ENCODE data around the gene MYO7A. TPM values are rescaled to one million over a fixed set of nuclear protein-coding genes. Genes with fewer than 3 reads are reported as not detected.

MYO7A gene
- total and polyA plus RNA-seq, 2 experiments from 2014 or later = 0.48 to 1.6 TPM

- Histone ChIP-seq H3K4me1 (ENCODE audit: low read depth) (no peaks in the 10 kb centered on the region), H3K27me3 (no peaks in the 10 kb centered on the region), H3K36me3 (no peaks in the 10 kb centered on the region), H3K9me3 (ENCODE audit: low read depth) (no peaks in the 10 kb centered on the region), H3K27ac (no peak overlapping the region), H3K4me3 (no peak overlapping the region)
- TF ChIP-seq CTCF (IDR thresholded peaks at IDR 0.05; ENCODE audit: low read depth, low read length) = no peak
- peak in 1 of 2 donors; percentile 92 for DNase-seq (ENCODE audit: low read depth in 1 of 2, low spot score in 1 of 2)
These were observed 20.1 kb upstream of the MYO7A start for GRCh38 chr11:77107950-77108349.

- Histone ChIP-seq H3K4me1 (ENCODE audit: low read depth) (no peaks in the 10 kb centered on the region), H3K36me3 (no peaks in the 10 kb centered on the region), H3K4me3 (no peak overlapping the region), H3K9me3 (ENCODE audit: low read depth) (no peaks in the 10 kb centered on the region), H3K27me3 (no peaks in the 10 kb centered on the region), H3K27ac (no peak overlapping the region)
- no peak for DNase-seq (ENCODE audit: low read depth in 1 of 2, low spot score in 1 of 2)
- TF ChIP-seq CTCF (IDR thresholded peaks at IDR 0.05; ENCODE audit: low read depth, low read length) = no peak
These were observed 19.6 kb upstream of the MYO7A start for GRCh38 chr11:77108436-77108835.

GRCh38 chr11:77109236-77110019, 18.6 kb upstream of the MYO7A start:
- H3K27me3 ChIP-seq = no peaks in the 10 kb centered on the region
- no peak overlapping the region for H3K27ac ChIP-seq
- H3K4me3 ChIP-seq = no peak overlapping the region
- no peaks in the 10 kb centered on the region for H3K4me1 ChIP-seq (ENCODE audit: low read depth)
- H3K36me3 ChIP-seq = no peaks in the 10 kb centered on the region
- peak in 1 of 2 donors; percentile 69 for DNase-seq (ENCODE audit: low read depth in 1 of 2, low spot score in 1 of 2)
- no peaks in the 10 kb centered on the region for H3K9me3 ChIP-seq (ENCODE audit: low read depth)
- no peak for TF ChIP-seq CTCF (IDR thresholded peaks at IDR 0.05; ENCODE audit: low read depth, low read length)

- no peak overlapping the region for H3K27ac ChIP-seq
These were observed 17.2 kb upstream of the MYO7A start for GRCh38 chr11:77110836-77111235.

GRCh38 chr11:77111277-77111676, 16.8 kb upstream of the MYO7A start:
- no peak overlapping the region for H3K27ac ChIP-seq
- no peak for DNase-seq (ENCODE audit: low read depth in 1 of 2, low spot score in 1 of 2)
- H3K4me3 ChIP-seq = no peak overlapping the region
- no peaks in the 10 kb centered on the region for H3K27me3 ChIP-seq
- H3K36me3 ChIP-seq = no peaks in the 10 kb centered on the region
- no peak for TF ChIP-seq CTCF (IDR thresholded peaks at IDR 0.05; ENCODE audit: low read depth, low read length)
- no peaks in the 10 kb centered on the region for H3K4me1 ChIP-seq (ENCODE audit: low read depth)
- no peaks in the 10 kb centered on the region for H3K9me3 ChIP-seq (ENCODE audit: low read depth)

More at GRCh38 chr11:77110836-77111235, 17.2 kb upstream of the MYO7A start:
- H3K27me3 ChIP-seq = no peaks in the 10 kb centered on the region
- no peaks in the 10 kb centered on the region for H3K4me1 ChIP-seq (ENCODE audit: low read depth)
- no peak for TF ChIP-seq CTCF (IDR thresholded peaks at IDR 0.05; ENCODE audit: low read depth, low read length)
- H3K36me3 ChIP-seq = no peaks in the 10 kb centered on the region
- no peaks in the 10 kb centered on the region for H3K9me3 ChIP-seq (ENCODE audit: low read depth)
- no peak overlapping the region for H3K4me3 ChIP-seq
- no peak for DNase-seq (ENCODE audit: low read depth in 1 of 2, low spot score in 1 of 2)

Data from cardiac muscle cell (in vitro differentiated cells and primary cell).